Stomach (tissue), 4 donors: Measurements from ENCODE around the gene KCNK16.

Source experiments
- POLR2AphosphoS5 ChIP-seq, 3 donors: sonication (generic); formaldehyde crosslinking; IDR thresholded peaks; one replicate each; pipeline ENCODE4 v1.6.1; 2016; ENCODE audit warnings: antibody characterized with exemption in 3 of 3
- TF ChIP-seq, protein P1 (sequence below), 7 experiments: fragments of 450-650 bp in 4 of 7; fragments of 200-600 bp in 3 of 7; sonication (generic) in 3 of 7; IDR thresholded peaks; one replicate each; pipeline ENCODE4 v1.5.1; 2016 to 2019; ENCODE audit warnings: antibody characterized with exemption in 7 of 7, control low read depth in 2 of 7, mild to moderate bottlenecking in 1 of 7

- TF ChIP-seq, protein P1, sequence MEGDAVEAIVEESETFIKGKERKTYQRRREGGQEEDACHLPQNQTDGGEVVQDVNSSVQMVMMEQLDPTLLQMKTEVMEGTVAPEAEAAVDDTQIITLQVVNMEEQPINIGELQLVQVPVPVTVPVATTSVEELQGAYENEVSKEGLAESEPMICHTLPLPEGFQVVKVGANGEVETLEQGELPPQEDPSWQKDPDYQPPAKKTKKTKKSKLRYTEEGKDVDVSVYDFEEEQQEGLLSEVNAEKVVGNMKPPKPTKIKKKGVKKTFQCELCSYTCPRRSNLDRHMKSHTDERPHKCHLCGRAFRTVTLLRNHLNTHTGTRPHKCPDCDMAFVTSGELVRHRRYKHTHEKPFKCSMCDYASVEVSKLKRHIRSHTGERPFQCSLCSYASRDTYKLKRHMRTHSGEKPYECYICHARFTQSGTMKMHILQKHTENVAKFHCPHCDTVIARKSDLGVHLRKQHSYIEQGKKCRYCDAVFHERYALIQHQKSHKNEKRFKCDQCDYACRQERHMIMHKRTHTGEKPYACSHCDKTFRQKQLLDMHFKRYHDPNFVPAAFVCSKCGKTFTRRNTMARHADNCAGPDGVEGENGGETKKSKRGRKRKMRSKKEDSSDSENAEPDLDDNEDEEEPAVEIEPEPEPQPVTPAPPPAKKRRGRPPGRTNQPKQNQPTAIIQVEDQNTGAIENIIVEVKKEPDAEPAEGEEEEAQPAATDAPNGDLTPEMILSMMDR (IDR thresholded peaks at IDR 0.05), result no peak
- TF ChIP-seq POLR2AphosphoS5 (IDR thresholded peaks at IDR 0.05), result no peak
These were observed 20.3 kb upstream of the KCNK16 start for GRCh38 chr6:39342692-39343395.
